ENCODE measurements around the gene FDCSP.
"Not testable (repeated sequence)": the region's sequence is repeated elsewhere in the genome, so short reads cannot be mapped to it uniquely, and the experiment has no call there.

- TF ChIP-seq CTCF (IDR thresholded peaks at IDR 0.05; ENCODE audit: low read depth, low read length, missing input control); RAD21 (IDR thresholded peaks at IDR 0.05); HNF4G (IDR thresholded peaks at IDR 0.05); TAF1 (conservative IDR thresholded peaks at IDR 0.05): not testable (repeated sequence)
Observed at GRCh38 chr4:70221818-70222217, 4.1 kb upstream of the FDCSP start.

Measured in liver (tissue), 3 donors.